Neural progenitor cell (in vitro differentiated cells): Measurements from ENCODE around the gene SCAPER.

Experiments used
- EZH2 ChIP-seq: fragments of 200-600 bp; sonication (generic); IDR thresholded peaks from 2 replicates; pipeline ENCODE4 v1.6.1; 2017; ENCODE audit warnings: antibody characterized with exemption, mild to moderate bottlenecking, moderate library complexity
- TF ChIP-seq, protein P1 (sequence below): fragments of 200-600 bp; sonication (generic); IDR thresholded peaks from 2 replicates; pipeline ENCODE4 v1.5.1; 2017; ENCODE audit warnings: antibody characterized with exemption, mild to moderate bottlenecking

DNA sequence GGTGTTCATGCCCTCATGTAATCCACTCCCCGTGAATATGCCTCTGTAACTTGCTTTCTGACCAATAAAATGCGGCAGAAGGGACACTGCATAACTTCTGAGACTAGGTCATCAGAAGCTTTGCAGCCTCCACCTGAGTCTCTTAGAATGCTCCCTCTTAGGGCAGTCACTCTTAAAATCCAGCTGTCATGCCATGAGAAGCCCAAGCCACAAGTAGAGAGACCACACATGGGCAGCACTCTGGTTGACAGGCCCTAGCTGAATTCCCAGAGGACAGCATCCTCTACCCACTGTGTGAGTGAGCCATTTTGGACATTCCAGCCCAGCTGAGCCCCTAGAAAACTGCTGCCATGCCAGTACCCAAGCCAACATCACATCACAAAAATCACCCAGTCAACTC, 41.4 kb downstream of the SCAPER start:
- TF ChIP-seq EZH2, result no peak
- TF ChIP-seq, protein P1, sequence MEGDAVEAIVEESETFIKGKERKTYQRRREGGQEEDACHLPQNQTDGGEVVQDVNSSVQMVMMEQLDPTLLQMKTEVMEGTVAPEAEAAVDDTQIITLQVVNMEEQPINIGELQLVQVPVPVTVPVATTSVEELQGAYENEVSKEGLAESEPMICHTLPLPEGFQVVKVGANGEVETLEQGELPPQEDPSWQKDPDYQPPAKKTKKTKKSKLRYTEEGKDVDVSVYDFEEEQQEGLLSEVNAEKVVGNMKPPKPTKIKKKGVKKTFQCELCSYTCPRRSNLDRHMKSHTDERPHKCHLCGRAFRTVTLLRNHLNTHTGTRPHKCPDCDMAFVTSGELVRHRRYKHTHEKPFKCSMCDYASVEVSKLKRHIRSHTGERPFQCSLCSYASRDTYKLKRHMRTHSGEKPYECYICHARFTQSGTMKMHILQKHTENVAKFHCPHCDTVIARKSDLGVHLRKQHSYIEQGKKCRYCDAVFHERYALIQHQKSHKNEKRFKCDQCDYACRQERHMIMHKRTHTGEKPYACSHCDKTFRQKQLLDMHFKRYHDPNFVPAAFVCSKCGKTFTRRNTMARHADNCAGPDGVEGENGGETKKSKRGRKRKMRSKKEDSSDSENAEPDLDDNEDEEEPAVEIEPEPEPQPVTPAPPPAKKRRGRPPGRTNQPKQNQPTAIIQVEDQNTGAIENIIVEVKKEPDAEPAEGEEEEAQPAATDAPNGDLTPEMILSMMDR, result no peak
